Transverse colon (tissue), 4 donors: ENCODE data around the gene ALDH8A1.

Source experiments
- POLR2AphosphoS5 ChIP-seq, 3 donors: sonication (generic); formaldehyde crosslinking; IDR thresholded peaks; one replicate each; pipeline ENCODE4 v1.6.1; 2016; ENCODE audit warnings: antibody characterized with exemption in 3 of 3
- TF ChIP-seq, protein P1 (sequence below), 5 experiments: fragments of 200-600 bp in 3 of 5; fragments of 450-650 bp in 2 of 5; sonication (generic) in 3 of 5; IDR thresholded peaks; 1 replicate in 2 of 5; 2 replicates in 3 of 5; pipeline ENCODE4 v1.5.1; 2016 to 2017; ENCODE audit warnings: antibody characterized with exemption in 5 of 5, inconsistent platforms in 3 of 5, mild to moderate bottlenecking in 2 of 5, moderate library complexity in 1 of 5

DNA sequence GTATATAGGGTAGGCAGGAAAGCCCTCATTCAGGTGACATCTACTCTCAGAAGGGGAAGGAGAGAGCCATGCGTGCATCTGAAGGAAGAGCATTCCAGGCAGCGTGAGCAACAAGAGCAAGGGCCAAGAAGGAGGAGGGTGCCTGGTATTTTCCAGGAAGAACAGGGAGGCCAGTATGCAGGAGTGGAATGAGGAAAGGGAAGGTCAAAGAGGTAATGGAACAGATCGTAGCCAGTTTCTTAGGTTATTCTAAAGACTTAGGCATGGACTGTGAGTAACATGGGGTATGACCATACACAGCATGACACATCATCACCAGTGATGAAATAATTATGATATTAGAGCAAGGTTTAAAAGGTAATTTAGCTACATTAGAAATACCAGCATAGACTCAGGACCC, 24.1 kb downstream of the ALDH8A1 start:
- TF ChIP-seq, protein P1, sequence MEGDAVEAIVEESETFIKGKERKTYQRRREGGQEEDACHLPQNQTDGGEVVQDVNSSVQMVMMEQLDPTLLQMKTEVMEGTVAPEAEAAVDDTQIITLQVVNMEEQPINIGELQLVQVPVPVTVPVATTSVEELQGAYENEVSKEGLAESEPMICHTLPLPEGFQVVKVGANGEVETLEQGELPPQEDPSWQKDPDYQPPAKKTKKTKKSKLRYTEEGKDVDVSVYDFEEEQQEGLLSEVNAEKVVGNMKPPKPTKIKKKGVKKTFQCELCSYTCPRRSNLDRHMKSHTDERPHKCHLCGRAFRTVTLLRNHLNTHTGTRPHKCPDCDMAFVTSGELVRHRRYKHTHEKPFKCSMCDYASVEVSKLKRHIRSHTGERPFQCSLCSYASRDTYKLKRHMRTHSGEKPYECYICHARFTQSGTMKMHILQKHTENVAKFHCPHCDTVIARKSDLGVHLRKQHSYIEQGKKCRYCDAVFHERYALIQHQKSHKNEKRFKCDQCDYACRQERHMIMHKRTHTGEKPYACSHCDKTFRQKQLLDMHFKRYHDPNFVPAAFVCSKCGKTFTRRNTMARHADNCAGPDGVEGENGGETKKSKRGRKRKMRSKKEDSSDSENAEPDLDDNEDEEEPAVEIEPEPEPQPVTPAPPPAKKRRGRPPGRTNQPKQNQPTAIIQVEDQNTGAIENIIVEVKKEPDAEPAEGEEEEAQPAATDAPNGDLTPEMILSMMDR (IDR thresholded peaks at IDR 0.05) = no peak
- TF ChIP-seq POLR2AphosphoS5 (IDR thresholded peaks at IDR 0.05) = no peak
